GM18951 (cell line): Measurements from ENCODE around the gene TTC7B.

ENCODE experiments used
- POLR2A ChIP-seq: IDR thresholded peaks from 4 replicates; pipeline ENCODE4 v1.6.1; 2011; ENCODE audit warnings: mild to moderate bottlenecking; ENCODE audit not compliant: insufficient read length, insufficient read depth; ENCODE audit errors: extremely low read depth
- in situ Hi-C: fragments of 300-500 bp; cut with MboI; formaldehyde crosslinking; loops from one replicate; pipeline ENCODE4 v1.12.0; 2022; ENCODE audit warnings: low sequenced_read_pairs, mixed read lengths, inconsistent platforms; ENCODE audit not compliant: unreplicated experiment

The TTC7B gene

GRCh38 chr14:90681929-90682328, 134.3 kb downstream of the TTC7B start:
- TF ChIP-seq POLR2A: no peak
- in situ Hi-C loops: no loop called here

GRCh38 chr14:90678846-90679362, 137.3 kb downstream of the TTC7B start:
- in situ Hi-C loops: no loop called here

GRCh38 chr14:90678420-90678819, 137.8 kb downstream of the TTC7B start:
- in situ Hi-C loops: no loop called here

More at GRCh38 chr14:90678846-90679362, 137.3 kb downstream of the TTC7B start:
- no peak for TF ChIP-seq POLR2A

GRCh38 chr14:90677484-90678050, 138.7 kb downstream of the TTC7B start:
- in situ Hi-C loops: no loop called here
- TF ChIP-seq POLR2A: no peak

More at GRCh38 chr14:90678420-90678819, 137.8 kb downstream of the TTC7B start:
- TF ChIP-seq POLR2A: no peak

GRCh38 chr14:90676912-90677311, 139.3 kb downstream of the TTC7B start:
- TF ChIP-seq POLR2A: no peak
- in situ Hi-C loops: no loop called here

- TF ChIP-seq POLR2A: no peak
- in situ Hi-C loops: no loop called here
Measured at GRCh38 chr14:90676356-90676755, 139.9 kb downstream of the TTC7B start.

- in situ Hi-C loops: no loop called here
- TF ChIP-seq POLR2A: no peak
Measured at GRCh38 chr14:90675399-90675798, 140.8 kb downstream of the TTC7B start.

GRCh38 chr14:90674716-90675115, 141.5 kb downstream of the TTC7B start:
- TF ChIP-seq POLR2A: no peak
- in situ Hi-C loops: no loop called here

- in situ Hi-C loops: no loop called here
- TF ChIP-seq POLR2A: no peak
Measured at GRCh38 chr14:90674043-90674670, 142.1 kb downstream of the TTC7B start.

- in situ Hi-C loops: no loop called here
Measured at GRCh38 chr14:90671382-90672234, 144.6 kb downstream of the TTC7B start.

GRCh38 chr14:90669731-90670130, 146.5 kb downstream of the TTC7B start:
- in situ Hi-C loops: no loop called here
- TF ChIP-seq POLR2A: no peak

More at GRCh38 chr14:90671382-90672234, 144.6 kb downstream of the TTC7B start:
- TF ChIP-seq POLR2A: no peak

- in situ Hi-C loops: no loop called here
- TF ChIP-seq POLR2A: no peak
Measured at GRCh38 chr14:90666571-90666970, 149.7 kb downstream of the TTC7B start.

GRCh38 chr14:90665321-90666000, 150.8 kb downstream of the TTC7B start:
- in situ Hi-C loops: no loop called here

More at GRCh38 chr14:90665321-90666000, 150.8 kb downstream of the TTC7B start:
- TF ChIP-seq POLR2A: no peak
